ENCODE results near the gene CDKL4. TPM values are rescaled to one million over a fixed set of nuclear protein-coding genes. Genes with fewer than 3 reads are reported as not detected.

CDKL4 gene
- 0.41 TPM in 1 of 2 replicates, not detected in the other for total RNA-seq (2014; rRNA removed; shearing (Covaris generic))

- Histone ChIP-seq H3K27me3 (ENCODE audit: control insufficient read depth, insufficient read depth, low read length) (no peaks in the 10 kb centered on the region), H3K4me3 (ENCODE audit: insufficient read depth, low read depth, low read length) (peak within 1 kb of the TSS; percentile 8; the same call in 1 of the 2 replicates), H3K36me3 (replicated peaks; ENCODE audit: control insufficient read depth, insufficient read depth, low read length) (no peaks in the 10 kb centered on the region)
- peak; percentile 35 for DNase-seq
Measured at GRCh38 chr2:39243469-39244123, at the start of gene CDKL4. Gene CDKL4, minus strand, starts transcription at chr2:39243970.

GRCh38 chr2:39290433-39290832 lies 46.7 kb upstream of the CDKL4 start:
- H3K36me3 ChIP-seq (replicated peaks; ENCODE audit: control insufficient read depth, insufficient read depth, low read length): peaks cover 7% of the 10 kb centered on the region
- no peak for DNase-seq
- no peaks in the 10 kb centered on the region for H3K27me3 ChIP-seq (ENCODE audit: control insufficient read depth, insufficient read depth, low read length)
- H3K4me3 ChIP-seq (ENCODE audit: insufficient read depth, low read depth, low read length): no peak overlapping the region

DNA sequence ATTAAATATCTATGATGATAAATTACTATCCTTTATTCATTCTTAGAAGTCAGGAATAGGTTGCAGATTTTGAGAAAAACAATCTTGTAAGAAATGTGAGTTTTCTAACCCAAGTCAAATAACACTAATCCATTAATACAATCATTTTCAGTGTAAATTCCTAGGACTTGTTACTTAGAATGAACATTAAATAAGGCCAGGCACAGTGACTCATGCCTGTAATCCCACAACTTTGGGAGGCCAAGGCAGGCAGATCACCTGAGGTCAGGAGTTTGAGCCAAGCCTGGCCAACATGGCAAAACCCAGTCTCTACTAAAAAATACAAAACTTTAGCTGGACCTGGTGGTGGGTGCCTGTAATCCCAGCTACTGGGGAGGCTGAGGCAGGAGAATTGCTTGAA lies 45.8 kb upstream of the CDKL4 start:
- no peak overlapping the region for H3K4me3 ChIP-seq (ENCODE audit: insufficient read depth, low read depth, low read length)
- no peaks in the 10 kb centered on the region for H3K27me3 ChIP-seq (ENCODE audit: control insufficient read depth, insufficient read depth, low read length)
- DNase-seq: no peak
- peaks cover 9% of the 10 kb centered on the region for H3K36me3 ChIP-seq (replicated peaks; ENCODE audit: control insufficient read depth, insufficient read depth, low read length)

- Histone ChIP-seq H3K4me3 (ENCODE audit: insufficient read depth, low read depth, low read length) (no peak overlapping the region), H3K27me3 (ENCODE audit: control insufficient read depth, insufficient read depth, low read length) (no peaks in the 10 kb centered on the region), H3K36me3 (replicated peaks; ENCODE audit: control insufficient read depth, insufficient read depth, low read length) (peaks cover 7% of the 10 kb centered on the region)
- DNase-seq: no peak
Measured at GRCh38 chr2:39283561-39283960, 39.8 kb upstream of the CDKL4 start.

DNA sequence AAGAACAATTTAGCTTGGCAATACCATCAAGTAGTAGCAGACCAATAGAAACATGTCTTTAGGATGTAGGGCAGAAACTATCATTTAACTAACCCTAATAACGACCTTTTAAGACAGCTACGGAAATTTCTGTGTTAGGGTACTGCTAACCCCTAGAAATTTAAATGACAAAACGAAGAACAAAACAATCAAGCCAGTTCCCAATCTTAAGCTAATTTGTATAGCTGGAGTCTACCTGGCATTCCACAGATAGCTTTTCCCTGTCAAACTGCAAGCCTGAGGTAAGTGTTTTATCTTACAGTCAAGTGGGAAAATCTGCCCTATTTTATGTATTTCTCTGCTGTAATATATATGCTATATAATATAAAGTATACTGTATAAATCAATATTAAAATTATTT lies 37.6 kb upstream of the CDKL4 start:
- Histone ChIP-seq H3K4me3 (ENCODE audit: insufficient read depth, low read depth, low read length) (no peak overlapping the region), H3K36me3 (replicated peaks; ENCODE audit: control insufficient read depth, insufficient read depth, low read length) (peaks cover 6% of the 10 kb centered on the region), H3K27me3 (ENCODE audit: control insufficient read depth, insufficient read depth, low read length) (no peaks in the 10 kb centered on the region)
- DNase-seq: peak; percentile 29

- no peak for DNase-seq
- peaks cover 4% of the 10 kb centered on the region for H3K36me3 ChIP-seq (replicated peaks; ENCODE audit: control insufficient read depth, insufficient read depth, low read length)
- H3K4me3 ChIP-seq (ENCODE audit: insufficient read depth, low read depth, low read length): no peak overlapping the region
- no peaks in the 10 kb centered on the region for H3K27me3 ChIP-seq (ENCODE audit: control insufficient read depth, insufficient read depth, low read length)
Measured at GRCh38 chr2:39275016-39275415, 31.2 kb upstream of the CDKL4 start.

DNA sequence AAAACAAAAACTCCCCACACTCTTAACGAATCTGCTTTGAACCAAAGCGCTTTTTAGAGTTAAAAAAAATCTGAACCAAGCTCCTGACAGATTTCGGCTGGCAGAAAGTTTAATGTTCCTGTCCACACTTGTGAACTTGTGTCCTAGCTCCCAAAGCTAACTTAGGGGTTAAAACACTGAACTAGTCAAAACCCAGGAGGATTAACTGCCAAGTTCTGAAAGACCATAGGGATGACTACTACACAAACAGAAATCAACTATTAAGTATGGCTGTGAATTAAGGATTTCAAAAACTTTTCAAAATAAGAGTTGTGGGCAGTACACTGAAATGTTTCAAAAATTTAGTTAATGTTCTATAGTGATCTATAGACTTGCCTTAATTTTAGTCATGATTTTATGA lies 26.2 kb upstream of the CDKL4 start:
- H3K27me3 ChIP-seq (ENCODE audit: control insufficient read depth, insufficient read depth, low read length): no peaks in the 10 kb centered on the region
- no peaks in the 10 kb centered on the region; the same call in 1 of the 2 replicates for H3K36me3 ChIP-seq (replicated peaks; ENCODE audit: control insufficient read depth, insufficient read depth, low read length)
- no peak for DNase-seq
- no peak overlapping the region for H3K4me3 ChIP-seq (ENCODE audit: insufficient read depth, low read depth, low read length)

GRCh38 chr2:39266916-39267434 lies 23.2 kb upstream of the CDKL4 start:
- DNase-seq: no peak
- Histone ChIP-seq H3K4me3 (ENCODE audit: insufficient read depth, low read depth, low read length) (no peak overlapping the region), H3K27me3 (ENCODE audit: control insufficient read depth, insufficient read depth, low read length) (no peaks in the 10 kb centered on the region), H3K36me3 (replicated peaks; ENCODE audit: control insufficient read depth, insufficient read depth, low read length) (no peaks in the 10 kb centered on the region; the same call in none of the 2 replicates)

DNA sequence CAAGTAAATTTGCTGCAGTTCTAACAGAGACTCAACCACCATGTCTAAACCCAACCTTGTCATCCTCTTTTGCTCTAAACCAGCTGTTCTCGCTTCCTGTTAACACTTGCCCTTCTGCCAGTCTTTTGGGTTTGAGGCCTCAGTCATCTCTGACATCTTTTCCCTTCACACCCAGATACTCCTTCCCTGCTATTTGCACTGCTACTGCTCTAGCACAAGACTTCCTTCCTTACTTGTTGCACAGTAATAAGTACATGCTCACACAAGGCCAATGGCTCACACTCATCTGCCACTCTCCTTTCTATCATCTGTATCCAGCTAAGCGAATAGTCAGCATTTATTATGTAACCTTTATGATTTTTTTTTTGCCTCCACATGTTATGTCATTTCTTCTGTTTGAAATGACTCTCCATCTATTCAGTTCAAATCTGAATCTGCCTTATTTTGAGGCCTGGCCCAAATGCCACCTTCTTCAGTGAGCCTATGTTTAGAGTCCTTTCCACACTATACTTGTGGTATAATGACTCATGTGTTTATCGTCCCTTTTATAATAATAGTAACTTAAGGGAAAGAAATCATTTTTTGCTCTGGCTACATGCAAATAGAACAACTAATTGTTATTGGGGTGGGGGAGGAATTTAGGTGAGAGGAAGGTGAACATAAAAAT lies 22.5 kb upstream of the CDKL4 start:
- H3K4me3 ChIP-seq (ENCODE audit: insufficient read depth, low read depth, low read length): no peak overlapping the region
- no peaks in the 10 kb centered on the region; the same call in none of the 2 replicates for H3K36me3 ChIP-seq (replicated peaks; ENCODE audit: control insufficient read depth, insufficient read depth, low read length)
- DNase-seq: no peak
- no peaks in the 10 kb centered on the region for H3K27me3 ChIP-seq (ENCODE audit: control insufficient read depth, insufficient read depth, low read length)

GRCh38 chr2:39265315-39265714 lies 21.5 kb upstream of the CDKL4 start:
- H3K27me3 ChIP-seq (ENCODE audit: control insufficient read depth, insufficient read depth, low read length): no peaks in the 10 kb centered on the region
- H3K4me3 ChIP-seq (ENCODE audit: insufficient read depth, low read depth, low read length): no peak overlapping the region
- DNase-seq: no peak
- no peaks in the 10 kb centered on the region; the same call in none of the 2 replicates for H3K36me3 ChIP-seq (replicated peaks; ENCODE audit: control insufficient read depth, insufficient read depth, low read length)

GRCh38 chr2:39264733-39265132 lies 21.0 kb upstream of the CDKL4 start:
- no peaks in the 10 kb centered on the region for H3K27me3 ChIP-seq (ENCODE audit: control insufficient read depth, insufficient read depth, low read length)
- no peak for DNase-seq
- H3K4me3 ChIP-seq (ENCODE audit: insufficient read depth, low read depth, low read length): no peak overlapping the region
- H3K36me3 ChIP-seq (replicated peaks; ENCODE audit: control insufficient read depth, insufficient read depth, low read length): no peaks in the 10 kb centered on the region; the same call in none of the 2 replicates

DNA sequence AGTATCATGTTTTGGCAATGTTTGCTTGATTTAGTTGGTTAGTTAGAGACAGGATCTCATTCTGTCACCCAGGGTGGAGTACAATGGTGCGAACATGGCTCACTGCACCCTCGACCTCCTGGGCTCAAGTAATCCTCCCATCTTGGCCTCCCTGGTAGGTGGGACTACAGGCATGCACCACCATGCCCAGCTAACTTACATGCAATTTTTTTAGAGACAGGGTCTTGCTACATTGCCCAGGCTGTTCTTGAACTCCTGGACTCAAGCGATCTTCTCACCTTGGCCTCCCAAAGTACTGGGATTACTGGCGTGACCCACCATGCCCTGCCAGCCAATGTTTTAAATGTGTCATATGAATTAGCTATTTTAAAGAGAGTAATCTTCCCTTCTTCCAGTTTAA lies 16.3 kb upstream of the CDKL4 start:
- Histone ChIP-seq H3K4me3 (ENCODE audit: insufficient read depth, low read depth, low read length) (no peak overlapping the region), H3K27me3 (ENCODE audit: control insufficient read depth, insufficient read depth, low read length) (no peaks in the 10 kb centered on the region), H3K36me3 (replicated peaks; ENCODE audit: control insufficient read depth, insufficient read depth, low read length) (no peaks in the 10 kb centered on the region; the same call in none of the 2 replicates)
- DNase-seq: no peak

DNA sequence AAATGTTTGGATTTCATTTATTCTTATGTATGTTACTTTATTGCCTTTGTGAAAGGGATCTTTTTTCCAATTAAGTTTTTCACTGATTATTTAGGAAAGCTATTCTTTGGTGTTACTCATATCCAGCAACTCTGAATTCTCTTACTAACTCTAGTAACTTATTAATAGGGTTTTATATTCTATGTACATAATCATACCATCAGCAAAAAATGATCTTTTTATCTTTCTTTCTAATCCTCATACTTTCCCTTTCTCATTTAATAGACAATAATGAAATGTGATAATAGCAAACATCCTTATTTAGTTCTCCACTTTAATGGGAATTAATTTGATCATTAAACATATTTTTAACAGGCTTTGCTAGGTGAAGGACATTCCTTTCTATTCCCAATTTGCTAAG lies 12.3 kb upstream of the CDKL4 start:
- H3K27me3 ChIP-seq (ENCODE audit: control insufficient read depth, insufficient read depth, low read length): no peaks in the 10 kb centered on the region
- H3K4me3 ChIP-seq (ENCODE audit: insufficient read depth, low read depth, low read length): no peak overlapping the region
- no peak for DNase-seq
- peaks cover 13% of the 10 kb centered on the region for H3K36me3 ChIP-seq (replicated peaks; ENCODE audit: control insufficient read depth, insufficient read depth, low read length)

DNA sequence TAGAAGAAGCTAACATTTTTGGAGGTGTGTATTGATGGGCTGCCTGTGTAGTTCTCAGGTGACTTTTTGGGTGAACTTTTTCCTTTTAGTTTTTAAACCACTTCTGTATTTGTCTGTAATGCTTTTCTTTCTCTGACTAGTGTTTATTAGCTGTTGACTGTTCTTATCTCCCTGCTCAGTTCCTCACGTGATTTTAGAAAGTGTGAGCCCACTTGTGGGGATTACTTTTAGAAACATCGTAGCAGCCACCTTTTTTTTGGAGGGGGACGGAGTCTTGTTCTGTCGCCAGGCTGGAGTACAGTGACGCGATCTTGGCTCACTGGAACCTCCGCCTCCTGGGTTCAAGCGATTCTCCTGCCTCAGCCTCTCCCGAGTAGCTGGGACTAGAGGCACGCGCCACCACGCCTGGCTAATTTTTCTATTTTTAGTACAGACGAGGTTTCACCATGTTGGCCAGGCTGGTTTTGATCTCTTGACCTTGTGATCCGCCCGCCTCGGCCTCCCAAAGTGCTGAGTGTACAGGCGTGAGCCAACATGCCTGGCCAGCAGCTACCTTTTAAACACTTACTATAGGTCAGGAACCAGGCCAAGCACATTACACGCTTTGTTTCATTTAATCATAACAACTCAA lies 9.2 kb upstream of the CDKL4 start:
- Histone ChIP-seq H3K4me3 (ENCODE audit: insufficient read depth, low read depth, low read length) (no peak overlapping the region), H3K36me3 (replicated peaks; ENCODE audit: control insufficient read depth, insufficient read depth, low read length) (peaks cover 17% of the 10 kb centered on the region), H3K27me3 (ENCODE audit: control insufficient read depth, insufficient read depth, low read length) (no peaks in the 10 kb centered on the region)
- no peak for DNase-seq
